AG08396 (cell line): ENCODE data around the gene TNFAIP8L3.

Experiments
- DNase-seq: peaks from one replicate; pipeline ENCODE4 v3.0.0; 2012; ENCODE audit warnings: low spot score, mixed read lengths

The TNFAIP8L3 gene

GRCh38 chr15:51089699-51090453 is 4.8 kb downstream of the TNFAIP8L3 start:
- DNase-seq, result peak; percentile 31

GRCh38 chr15:51089041-51089440 is 5.7 kb downstream of the TNFAIP8L3 start:
- DNase-seq, result no peak

GRCh38 chr15:51088585-51088984 is 6.1 kb downstream of the TNFAIP8L3 start:
- DNase-seq, result no peak

GRCh38 chr15:51087513-51087912 is 7.2 kb downstream of the TNFAIP8L3 start:
- no peak for DNase-seq

GRCh38 chr15:51086409-51086808 is 8.3 kb downstream of the TNFAIP8L3 start:
- DNase-seq, result no peak

- DNase-seq, result no peak
Measured at GRCh38 chr15:51085764-51086163, 8.9 kb downstream of the TNFAIP8L3 start.

- no peak for DNase-seq
Measured at GRCh38 chr15:51083641-51084166, 11.0 kb downstream of the TNFAIP8L3 start.

- DNase-seq, result no peak
Measured at GRCh38 chr15:51082246-51082645, 12.5 kb downstream of the TNFAIP8L3 start.

- no peak for DNase-seq
Measured at GRCh38 chr15:51080286-51080685, 14.4 kb downstream of the TNFAIP8L3 start.

- no peak for DNase-seq
Measured at GRCh38 chr15:51079226-51079625, 15.5 kb downstream of the TNFAIP8L3 start.

- DNase-seq, result peak; percentile 71
Measured at GRCh38 chr15:51077221-51078153, 17.2 kb downstream of the TNFAIP8L3 start.

- DNase-seq, result no peak
Measured at GRCh38 chr15:51076524-51077220, 18.0 kb downstream of the TNFAIP8L3 start.

GRCh38 chr15:51075826-51076523 is 18.7 kb downstream of the TNFAIP8L3 start:
- DNase-seq, result no peak

GRCh38 chr15:51075364-51075763 is 19.3 kb downstream of the TNFAIP8L3 start:
- no peak for DNase-seq

GRCh38 chr15:51074926-51075325 is 19.8 kb downstream of the TNFAIP8L3 start:
- no peak for DNase-seq

GRCh38 chr15:51071578-51071977 is 23.1 kb downstream of the TNFAIP8L3 start:
- no peak for DNase-seq

- DNase-seq, result no peak
Measured at GRCh38 chr15:51069983-51070382, 24.7 kb downstream of the TNFAIP8L3 start.

- DNase-seq, result peak; percentile 24
Measured at GRCh38 chr15:51067510-51067909, 27.2 kb downstream of the TNFAIP8L3 start.

GRCh38 chr15:51065781-51066180 is 28.9 kb downstream of the TNFAIP8L3 start:
- DNase-seq, result no peak

- DNase-seq, result no peak
Measured at GRCh38 chr15:51065261-51065660, 29.4 kb downstream of the TNFAIP8L3 start.

GRCh38 chr15:51062736-51063135 is 32.0 kb downstream of the TNFAIP8L3 start:
- no peak for DNase-seq
